K562 (cell line): ENCODE data around the gene GCDH. TPM values are rescaled to one million over a fixed set of nuclear protein-coding genes. Genes with fewer than 3 reads are reported as not detected.

Source experiments
- BACH1 ChIP-seq: fragments of 200-800 bp; sonication (Bioruptor generic); IDR thresholded peaks from 2 replicates; pipeline ENCODE4 v1.6.1; 2016; ENCODE audit warnings: missing genetic modification characterization, missing compliant biosample characterization
- CBX5 ChIP-seq: IDR thresholded peaks from 2 replicates; pipeline ENCODE4 v1.6.1; 2014; ENCODE audit warnings: low read depth, borderline replicate concordance
- DMBX1 ChIP-seq: fragments of 250-450 bp; sonication (Bioruptor Pico); IDR thresholded peaks from 2 replicates; pipeline ENCODE4 v1.8.0; 2022; ENCODE audit warnings: inconsistent platforms, mild to moderate bottlenecking, moderate library complexity, borderline replicate concordance
- EP300 ChIP-seq: IDR thresholded peaks from 2 replicates; pipeline ENCODE4 v1.6.1; 2012; ENCODE audit warnings: low read length, improper control_type of control experiment
- ESRRA ChIP-seq: fragments of 450-650 bp; IDR thresholded peaks from 2 replicates; pipeline ENCODE4 v1.6.1; 2014; ENCODE audit warnings: low read depth, mild to moderate bottlenecking, moderate library complexity, borderline replicate concordance
- IRF2 ChIP-seq: sonication (generic); formaldehyde crosslinking; IDR thresholded peaks from 2 replicates; pipeline ENCODE4 v1.8.1; 2022; ENCODE audit warnings: mild to moderate bottlenecking, missing genetic modification reagents
- NKRF ChIP-seq: fragments of 450-650 bp; IDR thresholded peaks from 2 replicates; pipeline ENCODE4 v1.6.1; 2016; ENCODE audit warnings: borderline replicate concordance
- PTBP1 ChIP-seq: fragments of 200-400 bp; formaldehyde crosslinking; IDR thresholded peaks from 2 replicates; pipeline ENCODE4 v1.6.1; 2017; ENCODE audit warnings: low read depth, low read length
- SNRNP70 ChIP-seq: fragments of 200-400 bp; formaldehyde crosslinking; optimal IDR thresholded peaks from 2 replicates; pipeline ENCODE3; 2017; ENCODE audit warnings: low read depth, low read length
- TCF7 ChIP-seq: sonication (generic); IDR thresholded peaks from 2 replicates; pipeline ENCODE4 v1.6.1; 2016; ENCODE audit warnings: antibody characterized with exemption, borderline replicate concordance
- THAP12 ChIP-seq: fragments of 250-450 bp; sonication (Bioruptor Pico); IDR thresholded peaks from 2 replicates; pipeline ENCODE4 v1.9.0; 2021; ENCODE audit warnings: mild to moderate bottlenecking, inconsistent platforms
- TSC22D4 ChIP-seq: fragments of 450-650 bp; IDR thresholded peaks from 2 replicates; pipeline ENCODE4 v1.6.1; 2016; ENCODE audit warnings: missing genetic modification characterization, missing biosample characterization, control low read depth
- ZNF140 ChIP-seq: fragments of 250-450 bp; sonication (Bioruptor Pico); IDR thresholded peaks from 2 replicates; pipeline ENCODE4 v1.8.0; 2021; ENCODE audit warnings: moderate library complexity, mild to moderate bottlenecking, inconsistent platforms
- ZNF274 ChIP-seq: IDR thresholded peaks from 2 replicates; pipeline ENCODE4 v1.6.1; 2011; ENCODE audit warnings: low read depth, mild to moderate bottlenecking, low read length, moderate library complexity, borderline replicate concordance
- ZNF584 ChIP-seq: fragments of 200-800 bp; sonication (Bioruptor generic); IDR thresholded peaks from 2 replicates; pipeline ENCODE4 v1.6.1; 2016; ENCODE audit warnings: low read depth, mild to moderate bottlenecking, missing genetic modification characterization, missing compliant biosample characterization
- ZNF75A ChIP-seq: fragments of 450-650 bp; formaldehyde crosslinking; IDR thresholded peaks from 2 replicates; pipeline ENCODE4 v1.4.0; 2020; ENCODE audit warnings: mild to moderate bottlenecking
- ZNF764 ChIP-seq: fragments of 250-450 bp; sonication (Bioruptor Pico); IDR thresholded peaks from 2 replicates; pipeline ENCODE4 v1.4.0; 2020; ENCODE audit warnings: low read depth, mild to moderate bottlenecking, moderate library complexity
- polyA plus RNA-seq, 8 experiments: library from polyadenylated mRNA; depleted of rRNA in 4 of 8; stranded (reverse) in 5 of 8; unstranded in 3 of 8; fragments of >200 nt; fragmentation: Nextera tagmentation in 2 of 8; fragmentation: Illumina TruSeq in 1 of 8; extraction: Ambion mirVana in 2 of 8; extraction: Trizol in 1 of 8; gene quantifications; 2 replicates each; pipeline versions ENCODE4 v1.2.1 to v1.2.3, GENCODE V29; 2011 to 2014; ENCODE audit warnings: inconsistent platforms in 1 of 8, missing spikeins in 1 of 8
- total RNA-seq, 7 experiments: library from RNA; depleted of rRNA in 6 of 7; stranded (reverse); fragments of >200 nt in 6 of 7; fragmentation: Illumina TruSeq in 2 of 7; extraction: Trizol in 2 of 7; gene quantifications; 2 replicates each; pipeline versions ENCODE4 v1.2.1 to v1.2.3, GENCODE V29; 2011 to 2021; ENCODE audit warnings: low replicate concordance in 1 of 7

The GCDH gene
- total and polyA plus RNA-seq, 9 of the 15 experiments (the other 6 are each of a cell fraction or from before 2014, with no cell fraction given): 2.9 to 50.8 (median 19.1) TPM

DNA sequence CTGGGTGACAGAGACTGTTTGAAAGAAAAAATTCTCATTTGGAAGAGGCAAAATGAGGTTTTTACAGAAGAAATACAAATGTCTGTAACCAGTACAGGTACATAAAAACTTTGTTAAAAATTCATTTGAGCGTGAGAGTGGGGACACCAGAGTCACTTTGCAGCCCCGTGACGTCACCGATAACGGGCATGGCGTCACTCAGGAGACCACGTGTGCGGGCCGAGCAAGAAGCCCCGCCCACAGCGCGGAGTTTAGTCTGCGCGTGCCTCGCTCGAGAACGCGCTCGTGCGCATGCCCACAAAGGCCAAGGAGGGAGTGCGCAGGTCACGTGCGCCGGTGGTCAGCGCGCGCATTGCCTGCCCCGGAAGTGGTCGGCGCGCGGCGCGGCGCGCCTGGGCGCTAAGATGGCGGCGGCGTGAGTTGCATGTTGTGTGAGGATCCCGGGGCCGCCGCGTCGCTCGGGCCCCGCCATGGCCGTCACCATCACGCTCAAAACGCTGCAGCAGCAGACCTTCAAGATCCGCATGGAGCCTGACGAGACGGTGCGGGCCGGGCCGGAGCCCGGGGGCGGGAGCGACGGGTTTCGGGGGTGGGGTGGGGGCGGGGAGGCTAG is 54.6 kb downstream of the GCDH start, which contains the start of gene RAD23A (continued):
- TF ChIP-seq NKRF (peak; percentile 63; the same call in 1 of the 2 replicates), CBX5 (0 out of 2 replicates have a peak, but pooled peaks have one; percentile 12), BACH1 (tag) (no peak), ZNF274 (no peak), ESRRA (peak; percentile 92), ZNF764 (CRISPR knock-in tag) (no peak), ZNF75A (CRISPR knock-in tag) (peak; percentile 61; the same call in 1 of the 2 replicates), THAP12 (CRISPR knock-in tag) (peak; percentile 95), ZNF140 (CRISPR knock-in tag) (no peak), EP300 (no peak), TSC22D4 (tag) (no peak), IRF2 (CRISPR knock-in tag) (no peak), ZNF584 (CRISPR knock-in tag) (0 out of 2 replicates have a peak, but pooled peaks have one; percentile 32), PTBP1 (0 out of 2 replicates have a peak, but pooled peaks have one; percentile 63), TCF7 (no peak), DMBX1 (CRISPR knock-in tag) (no peak; the same call in 1 of the 2 replicates), SNRNP70 (no peak)
